ENCODE results near the gene UBE4B.

DNA sequence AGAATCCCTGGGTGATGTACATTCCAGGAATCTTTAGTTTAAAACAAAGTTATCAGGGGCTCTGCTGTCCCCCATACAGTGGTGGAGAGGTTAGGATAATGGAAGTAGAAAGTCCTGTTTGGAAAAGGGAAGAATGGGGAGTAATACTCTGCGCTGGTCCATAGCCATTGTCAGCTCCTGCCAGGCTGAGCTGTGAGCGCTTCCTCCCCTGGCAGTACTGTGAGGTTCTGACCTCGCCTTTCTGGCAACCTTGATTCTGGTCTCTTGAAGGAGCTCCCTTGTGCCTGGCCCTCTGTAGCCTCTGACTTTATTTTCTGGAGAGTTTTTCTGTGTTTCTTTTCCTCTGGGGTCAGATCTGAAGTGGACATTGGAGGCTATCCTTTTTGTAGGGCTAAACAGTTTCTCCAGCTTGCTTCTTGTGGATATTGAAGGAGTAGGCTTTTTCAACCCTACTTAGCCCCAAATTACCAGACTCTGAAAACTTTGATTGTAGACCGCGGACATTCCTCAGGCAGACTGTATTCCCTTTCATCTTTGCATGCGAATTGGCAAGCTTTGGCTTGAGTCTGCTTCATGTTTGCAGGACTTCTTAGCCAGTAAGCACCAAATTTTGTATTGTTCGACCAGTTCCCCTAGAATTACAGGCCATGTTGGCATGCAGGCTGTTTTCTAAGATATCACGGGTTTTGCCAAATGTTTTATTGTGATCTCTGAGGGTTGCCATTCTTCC lies 13.8 kb downstream of the UBE4B start:
- TF ChIP-seq CBX2 (IDR thresholded peaks at IDR 0.05; ENCODE audit: low read depth, low read length) (no peak), CBX2 (CRISPR knock-in tag; IDR thresholded peaks at IDR 0.05; ENCODE audit: low read depth) (no peak), ZNF530 (CRISPR knock-in tag; IDR thresholded peaks at IDR 0.05; ENCODE audit: low read depth) (no peak), TARDBP (CRISPR knock-in tag; IDR thresholded peaks at IDR 0.05) (no peak)
- TF ChIP-seq, protein P1, sequence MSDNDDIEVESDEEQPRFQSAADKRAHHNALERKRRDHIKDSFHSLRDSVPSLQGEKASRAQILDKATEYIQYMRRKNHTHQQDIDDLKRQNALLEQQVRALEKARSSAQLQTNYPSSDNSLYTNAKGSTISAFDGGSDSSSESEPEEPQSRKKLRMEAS (IDR thresholded peaks at IDR 0.05) = no peak
- TF ChIP-seq, protein P2, sequence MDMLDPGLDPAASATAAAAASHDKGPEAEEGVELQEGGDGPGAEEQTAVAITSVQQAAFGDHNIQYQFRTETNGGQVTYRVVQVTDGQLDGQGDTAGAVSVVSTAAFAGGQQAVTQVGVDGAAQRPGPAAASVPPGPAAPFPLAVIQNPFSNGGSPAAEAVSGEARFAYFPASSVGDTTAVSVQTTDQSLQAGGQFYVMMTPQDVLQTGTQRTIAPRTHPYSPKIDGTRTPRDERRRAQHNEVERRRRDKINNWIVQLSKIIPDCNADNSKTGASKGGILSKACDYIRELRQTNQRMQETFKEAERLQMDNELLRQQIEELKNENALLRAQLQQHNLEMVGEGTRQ (IDR thresholded peaks at IDR 0.05; ENCODE audit: low read depth, low read length) = no peak
- TF ChIP-seq, protein P2 (CRISPR knock-in tag; IDR thresholded peaks at IDR 0.05; ENCODE audit: borderline replicate concordance) = no peak
- TF ChIP-seq, protein P3, sequence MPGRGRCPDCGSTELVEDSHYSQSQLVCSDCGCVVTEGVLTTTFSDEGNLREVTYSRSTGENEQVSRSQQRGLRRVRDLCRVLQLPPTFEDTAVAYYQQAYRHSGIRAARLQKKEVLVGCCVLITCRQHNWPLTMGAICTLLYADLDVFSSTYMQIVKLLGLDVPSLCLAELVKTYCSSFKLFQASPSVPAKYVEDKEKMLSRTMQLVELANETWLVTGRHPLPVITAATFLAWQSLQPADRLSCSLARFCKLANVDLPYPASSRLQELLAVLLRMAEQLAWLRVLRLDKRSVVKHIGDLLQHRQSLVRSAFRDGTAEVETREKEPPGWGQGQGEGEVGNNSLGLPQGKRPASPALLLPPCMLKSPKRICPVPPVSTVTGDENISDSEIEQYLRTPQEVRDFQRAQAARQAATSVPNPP (CRISPR knock-in tag; IDR thresholded peaks at IDR 0.05) = no peak

Measured in HepG2 (cell line).